Uterus (tissue), 2 donors: Measurements from ENCODE around the gene NOTCH2.
"Not testable (repeated sequence)": the region's sequence is repeated elsewhere in the genome, so short reads cannot be mapped to it uniquely, and the experiment has no call there.

Experiments
- CTCF ChIP-seq, 4 experiments: fragments of 200-600 bp in 2 of 4; fragments of 450-650 bp in 2 of 4; sonication (generic) in 2 of 4; IDR thresholded peaks; one replicate each; pipeline ENCODE4 v1.5.1; 2016 to 2019; ENCODE audit warnings: antibody characterized with exemption in 4 of 4, mild to moderate bottlenecking in 2 of 4, moderate library complexity in 1 of 4
- POLR2A ChIP-seq, 2 donors: fragments of 450-650 bp; IDR thresholded peaks; one replicate each; pipeline ENCODE4 v1.6.1; 2016; ENCODE audit warnings: antibody characterized with exemption in 2 of 2, mild to moderate bottlenecking in 1 of 2, moderate library complexity in 1 of 2

- TF ChIP-seq CTCF, POLR2A (IDR thresholded peaks at IDR 0.05): not testable (repeated sequence)
These were observed 405 bp upstream of the NOTCH2 start for GRCh38 chr1:120069920-120070214.
